ENCODE measurements around the gene OR6M1.

OR6M1 gene

GRCh38 chr11:123806249-123806648 is at the start of gene OR6M1:
Gene OR6M1 (minus strand): TSS chr11:123806349. CDS start chr11:123806349, 0 bp downstream.
- DNase-seq: no peak

GRCh38 chr11:123853038-123853437 is 46.9 kb upstream of the OR6M1 start:
- no peak for DNase-seq

GRCh38 chr11:123852321-123852720 is 46.2 kb upstream of the OR6M1 start:
- DNase-seq: no peak

- no peak for DNase-seq
These were observed 45.0 kb upstream of the OR6M1 start for GRCh38 chr11:123851110-123851509.

GRCh38 chr11:123841174-123841573 is 35.0 kb upstream of the OR6M1 start:
- DNase-seq: no peak

- no peak for DNase-seq
These were observed 33.0 kb upstream of the OR6M1 start for GRCh38 chr11:123839131-123839530.

- DNase-seq: no peak
These were observed 32.5 kb upstream of the OR6M1 start for GRCh38 chr11:123838659-123839058.

- no peak for DNase-seq
These were observed 32.0 kb upstream of the OR6M1 start for GRCh38 chr11:123838199-123838598.

- DNase-seq: no peak
These were observed 26.9 kb upstream of the OR6M1 start for GRCh38 chr11:123833095-123833494.

- DNase-seq: no peak
These were observed 23.6 kb upstream of the OR6M1 start for GRCh38 chr11:123829745-123830144.

- no peak for DNase-seq
These were observed 16.4 kb upstream of the OR6M1 start for GRCh38 chr11:123822599-123822998.

GRCh38 chr11:123822032-123822431 is 15.9 kb upstream of the OR6M1 start:
- no peak for DNase-seq

GRCh38 chr11:123815122-123815521 is 9.0 kb upstream of the OR6M1 start:
- DNase-seq: no peak

- DNase-seq: no peak
These were observed 4.4 kb downstream of the OR6M1 start for GRCh38 chr11:123801765-123802164.

GRCh38 chr11:123800036-123800435 is 6.1 kb downstream of the OR6M1 start:
- DNase-seq: peak; percentile 5

GRCh38 chr11:123799438-123799837 is 6.7 kb downstream of the OR6M1 start:
- DNase-seq: peak; percentile 7

GRCh38 chr11:123798513-123799252 is 7.5 kb downstream of the OR6M1 start:
- no peak for DNase-seq

- no peak for DNase-seq
These were observed 8.1 kb downstream of the OR6M1 start for GRCh38 chr11:123798079-123798478.

GRCh38 chr11:123797541-123797940 is 8.6 kb downstream of the OR6M1 start:
- DNase-seq: no peak

- DNase-seq: no peak
These were observed 9.0 kb downstream of the OR6M1 start for GRCh38 chr11:123797114-123797513.

GRCh38 chr11:123796226-123796625 is 9.9 kb downstream of the OR6M1 start:
- DNase-seq: no peak

- DNase-seq: no peak
These were observed 22.6 kb downstream of the OR6M1 start for GRCh38 chr11:123783536-123783935.

- no peak for DNase-seq
These were observed 27.6 kb downstream of the OR6M1 start for GRCh38 chr11:123778511-123778910.

GRCh38 chr11:123775715-123776549 is 30.2 kb downstream of the OR6M1 start:
- no peak for DNase-seq

All from retina (tissue), 1 donor.